B cell (primary cell): Measurements from ENCODE around the gene TMEM87B. TPM values are rescaled to one million over a fixed set of nuclear protein-coding genes. Genes with fewer than 3 reads are reported as not detected.

Experiments
- ATAC-seq: fragments of 200-7000 bp; cut with Tn5 transposase; one replicate; pipeline ENCODE4 v1.10.0; 2021; ENCODE audit warnings: low read depth, mild to moderate bottlenecking, moderate number of reproducible peaks, moderate library complexity
- CTCF ChIA-PET: fragments of 350-600 bp; sonication (Branson Sonifier 250); formaldehyde crosslinking; loops from one replicate; lab custom pipeline; 2021; ENCODE audit warnings: antibody characterized with exemption, inconsistent platforms; lab: Charles Lee
- POLR2A ChIA-PET: fragments of 350-600 bp; sonication (Branson Sonifier 250); formaldehyde crosslinking; loops from one replicate; lab custom pipeline; 2021; ENCODE audit warnings: antibody characterized with exemption; lab: Charles Lee
- DNase-seq: peaks from one replicate; pipeline ENCODE4 v3.0.0; 2013
- H2AFZ ChIP-seq: 2 replicates; pipeline ENCODE4 v1.6.1; 2012; ENCODE audit warnings: mild to moderate bottlenecking, low read depth, low read length; ENCODE audit not compliant: insufficient read depth, poor library complexity, severe bottlenecking
- H3K27ac ChIP-seq, 2 donors: 1 replicate in 1 of 2; 2 replicates in 1 of 2; pipeline ENCODE4 v1.5.1; 2012 to 2013; ENCODE audit warnings: low read length in 2 of 2, mild to moderate bottlenecking in 2 of 2, moderate library complexity in 1 of 2
- H3K27me3 ChIP-seq, 4 experiments: fragments of 200-600 bp in 1 of 4; sonication (generic) in 1 of 4; replicated peaks in 1 of 4; 1 replicate in 2 of 4; 2 replicates in 2 of 4; pipeline versions ENCODE4 v1.6.1 to v1.7.0; 2013 to 2016; ENCODE audit warnings: low read length in 3 of 4, mild to moderate bottlenecking in 2 of 4, mixed read lengths in 1 of 4, moderate library complexity in 1 of 4; ENCODE audit not compliant: insufficient read depth in 4 of 4, control insufficient read depth in 3 of 4; ENCODE audit errors: control extremely low read depth in 1 of 4
- H3K36me3 ChIP-seq, 2 experiments: replicated peaks in 1 of 2; 1 replicate in 1 of 2; 2 replicates in 1 of 2; pipeline versions ENCODE4 v1.6.1 to v1.7.1; 2013; ENCODE audit warnings: low read length in 1 of 2; ENCODE audit not compliant: insufficient read depth in 2 of 2, control insufficient read depth in 1 of 2; ENCODE audit errors: control extremely low read depth in 1 of 2, extremely low read depth in 1 of 2
- H3K4me1 ChIP-seq, 2 donors: fragments of 200-600 bp in 1 of 2; sonication (generic) in 1 of 2; 1 replicate in 1 of 2; 2 replicates in 1 of 2; pipeline versions ENCODE4 v1.5.1 to v1.6.1; 2013 to 2017; ENCODE audit warnings: low read length in 2 of 2; ENCODE audit not compliant: control insufficient read depth in 2 of 2, insufficient read depth in 2 of 2
- H3K4me2 ChIP-seq: replicated peaks from 2 replicates; pipeline ENCODE3; 2012; ENCODE audit warnings: mild to moderate bottlenecking, low read depth, low read length; ENCODE audit not compliant: poor library complexity, severe bottlenecking
- H3K4me3 ChIP-seq, 5 experiments: fragments of 200-600 bp in 1 of 5; sonication (generic) in 1 of 5; 1 replicate in 3 of 5; 2 replicates in 2 of 5; pipeline versions ENCODE4 v1.5.1 to v1.7.0; 2011 to 2016; ENCODE audit warnings: low read length in 4 of 5, mild to moderate bottlenecking in 4 of 5, low read depth in 2 of 5, control low read depth in 1 of 5, moderate library complexity in 1 of 5; ENCODE audit not compliant: insufficient read depth in 1 of 5; ENCODE audit errors: control extremely low read depth in 1 of 5, extremely low read depth in 1 of 5
- H3K79me2 ChIP-seq: fragments of 200-600 bp; sonication (generic); one replicate; pipeline ENCODE4 v1.6.0; 2016; ENCODE audit warnings: low read length; ENCODE audit not compliant: control insufficient read depth, insufficient read depth
- H3K9ac ChIP-seq: fragments of 200-600 bp; sonication (generic); 2 replicates; pipeline ENCODE4 v1.6.1; 2017; ENCODE audit warnings: mild to moderate bottlenecking, low read length, moderate library complexity
- H3K9me3 ChIP-seq, 3 donors: one replicate each; pipeline versions ENCODE4 v1.6.1 to v1.7.1; 2013; ENCODE audit warnings: low read length in 2 of 3; ENCODE audit not compliant: control insufficient read depth in 2 of 3, insufficient read depth in 1 of 3; ENCODE audit errors: control extremely low read depth in 1 of 3
- H4K20me1 ChIP-seq: 2 replicates; pipeline ENCODE4 v1.6.0; 2012; ENCODE audit warnings: mild to moderate bottlenecking, low read length; ENCODE audit not compliant: insufficient read depth, control insufficient read depth, poor library complexity, severe bottlenecking
- H3K27ac Mint-ChIP-seq: one replicate; pipeline ENCODE4 v1.8.0; 2021; ENCODE audit warnings: mixed read lengths
- H3K27me3 Mint-ChIP-seq: one replicate; pipeline ENCODE4 v1.8.0; 2021; ENCODE audit warnings: mixed read lengths
- H3K4me1 Mint-ChIP-seq: one replicate; pipeline ENCODE4 v1.8.0; 2021; ENCODE audit warnings: mixed read lengths
- H3K4me3 Mint-ChIP-seq: one replicate; pipeline ENCODE4 v1.8.0; 2021; ENCODE audit warnings: mixed read lengths
- H3K9me3 Mint-ChIP-seq: one replicate; pipeline ENCODE4 v1.8.0; 2022; ENCODE audit warnings: mixed read lengths; ENCODE audit not compliant: insufficient read depth
- CTCF ChIP-seq: fragments of 200-600 bp; IDR thresholded peaks from one replicate; pipeline ENCODE4 v1.8.0; 2022; ENCODE audit warnings: antibody characterized with exemption, mild to moderate bottlenecking
- EZH2 ChIP-seq: IDR thresholded peaks from 2 replicates; pipeline ENCODE4 v1.6.1; 2012; ENCODE audit warnings: borderline replicate concordance, low read depth, mild to moderate bottlenecking, moderate library complexity, low read length; ENCODE audit not compliant: insufficient read depth, poor library complexity, severe bottlenecking
- WGBS: methylation state at CpG from one replicate; pipeline ENCODE4 v1.1.5; 2013; ENCODE audit warnings: missing lambda C conversion rate; ENCODE audit not compliant: insufficient coverage; 5-methylcytosine and 5-hydroxymethylcytosine counted together
- intact Hi-C: fragments of 100-400 bp; cut with micrococcal nuclease; formaldehyde crosslinking; loops from one replicate; pipeline ENCODE4 v1.10.0; 2022
- polyA plus RNA-seq: library from polyadenylated mRNA; depleted of rRNA; stranded (reverse); fragments of >200 nt; gene quantifications from 2 replicates; pipeline ENCODE4 v1.2.3, GENCODE V29; 2012
- total RNA-seq, 2 donors: library from RNA; stranded (reverse); fragments of 120-200 nt in 1 of 2; gene quantifications; 1 replicate in 1 of 2; 2 replicates in 1 of 2; pipeline versions ENCODE4 v1.2.3 to v1.2.4, GENCODE V29; 2013 to 2022

TMEM87B gene
- total and polyA plus RNA-seq, 2 donors (not counting 1 experiment from before 2014, with no cell fraction given) = 9.4 to 21.0 TPM

- Mint-ChIP-seq H3K27ac (peak overlapping the region; percentile 71), H3K4me1 (peaks cover 37% of the 10 kb centered on the region), H3K4me3 (peak overlapping the region; percentile 63), H3K9me3 (no peaks in the 10 kb centered on the region), H3K27me3 (no peaks in the 10 kb centered on the region)
- intact Hi-C loops = no loop called here
- Histone ChIP-seq H4K20me1 (no peaks in the 10 kb centered on the region), H3K4me1 (peaks cover 20 to 29% of the 10 kb centered on the region in 2 donors), H3K79me2 (no peaks in the 10 kb centered on the region), H3K4me2 (peak overlapping the region; percentile 66), H3K27me3 (no peaks in the 10 kb centered on the region), H3K27ac (no peak overlapping the region), H3K4me3 (peak overlapping the region in 3 of 5 experiments; percentile 15 to 35 (median 22)), H3K9ac (peak overlapping the region; percentile 37), H3K36me3 (no peaks in the 10 kb centered on the region), H2AFZ (peak overlapping the region; percentile 66), H3K9me3 (peaks cover 0 to 16% (median 0%) of the 10 kb centered on the region in 3 donors)
- DNase-seq (peak; percentile 36), ATAC-seq (no peak)
- ChIA-PET POLR2A (interaction anchor here (0.6 kb wide), 1 partner anchor 1019 kb away, joined by 3 read pairs; no protein-coding TSS in a partner anchor), CTCF (interaction anchor here (1.3 to 1.5 kb wide), 2 partner anchors 20 to 33 kb away, joined by 3 to 4 read pairs; no protein-coding TSS in a partner anchor)
- no peak for TF ChIP-seq EZH2
- 45% methylated on average over 21 of the region's 27 CpGs for WGBS
Measured at GRCh38 chr2:112155331-112156151, 100.5 kb downstream of the TMEM87B start.

GRCh38 chr2:112156152-112156986, 101.3 kb downstream of the TMEM87B start:
- H2AFZ ChIP-seq = peak overlapping the region; percentile 66

More at GRCh38 chr2:112156152-112156986, 101.3 kb downstream of the TMEM87B start:
- H3K4me3 Mint-ChIP-seq = peak overlapping the region; percentile 63
- ChIA-PET CTCF (interaction anchor here (1.3 to 1.5 kb wide), 2 partner anchors 19 to 34 kb away, joined by 3 to 4 read pairs; no protein-coding TSS in a partner anchor), POLR2A (no interaction called here)
- no peaks in the 10 kb centered on the region for H3K27me3 Mint-ChIP-seq
- Histone ChIP-seq H3K27me3 (no peaks in the 10 kb centered on the region), H3K4me2 (peak overlapping the region; percentile 66), H3K79me2 (no peaks in the 10 kb centered on the region), H3K36me3 (no peaks in the 10 kb centered on the region), H3K9me3 (peaks cover 0 to 20% (median 0%) of the 10 kb centered on the region in 3 donors), H3K27ac (no peak overlapping the region), H3K4me1 (peaks cover 20 to 29% of the 10 kb centered on the region in 2 donors), H3K4me3 (peak overlapping the region in 1 of 5 experiments; percentile 22), H4K20me1 (no peaks in the 10 kb centered on the region), H3K9ac (peak overlapping the region; percentile 37)
- H3K9me3 Mint-ChIP-seq = no peaks in the 10 kb centered on the region
- H3K27ac Mint-ChIP-seq = peak overlapping the region; percentile 71
- peak; percentile 18 for DNase-seq
- intact Hi-C loops = no loop called here
- peaks cover 37% of the 10 kb centered on the region for H3K4me1 Mint-ChIP-seq
- ATAC-seq = no peak
- WGBS = 42% methylated on average over 14 of the region's 21 CpGs
- no peak for TF ChIP-seq EZH2
- TF ChIP-seq CTCF = no peak
